Prostate gland (tissue), 2 donors: Measurements from ENCODE around the gene CHKA. TPM values are rescaled to one million over a fixed set of nuclear protein-coding genes. Genes with fewer than 3 reads are reported as not detected.

ENCODE experiments used
- DNase-seq: peaks from one replicate; pipeline ENCODE4 v3.0.0-alpha.2; 2019; ENCODE audit warnings: low spot score
- H3K27ac ChIP-seq, 2 donors: fragments of 200-600 bp; sonication (generic); 2 replicates each; pipeline ENCODE4 v1.5.1; 2017 to 2019
- H3K27me3 ChIP-seq: fragments of 200-600 bp; sonication (generic); replicated peaks from 2 replicates; pipeline ENCODE4 v1.5.1; 2019; ENCODE audit not compliant: insufficient read depth
- H3K36me3 ChIP-seq, 2 donors: fragments of 200-600 bp; sonication (generic); 1 replicate in 1 of 2; 2 replicates in 1 of 2; pipeline versions ENCODE4 v1.5.1 to v1.8.1; 2017 to 2019
- H3K4me1 ChIP-seq: fragments of 200-600 bp; sonication (generic); replicated peaks from 2 replicates; pipeline ENCODE4 v1.5.1; 2019
- H3K4me3 ChIP-seq, 2 donors: fragments of 200-600 bp; sonication (generic); 2 replicates each; pipeline ENCODE4 v1.5.1; 2017 to 2019
- H3K9me3 ChIP-seq: fragments of 200-600 bp; sonication (generic); 2 replicates; pipeline ENCODE4 v1.5.1; 2017
- POLR2A ChIP-seq: fragments of 450-650 bp; IDR thresholded peaks from one replicate; pipeline ENCODE4 v1.6.1; 2016; ENCODE audit warnings: antibody characterized with exemption, mild to moderate bottlenecking
- POLR2AphosphoS5 ChIP-seq: sonication (generic); formaldehyde crosslinking; IDR thresholded peaks from one replicate; pipeline ENCODE4 v1.6.1; 2017; ENCODE audit warnings: antibody characterized with exemption
- WGBS: methylation state at CpG from one replicate; pipeline ENCODE4 v1.1.5; 2018; 5-methylcytosine and 5-hydroxymethylcytosine counted together
- intact Hi-C: fragments of 100-400 bp; cut with DNase I; formaldehyde crosslinking; loops from one replicate; pipeline ENCODE4 v1.14.2; 2022
- total RNA-seq, 2 donors: library from RNA; depleted of rRNA; stranded (reverse); fragments of >200 nt; gene quantifications; one replicate each; pipeline ENCODE4 v1.1.0, GENCODE V29; 2016
- TF ChIP-seq, protein P1 (sequence below), 4 experiments: fragments of 200-600 bp in 2 of 4; fragments of 450-650 bp in 2 of 4; sonication (generic) in 2 of 4; IDR thresholded peaks; 1 replicate in 3 of 4; 2 replicates in 1 of 4; pipeline ENCODE4 v1.5.1; 2016 to 2019; ENCODE audit warnings: antibody characterized with exemption in 4 of 4, mild to moderate bottlenecking in 2 of 4, moderate library complexity in 2 of 4

Gene CHKA
- total RNA-seq, 2 donors from 2014 or later = 88.6 to 93.4 TPM

DNA sequence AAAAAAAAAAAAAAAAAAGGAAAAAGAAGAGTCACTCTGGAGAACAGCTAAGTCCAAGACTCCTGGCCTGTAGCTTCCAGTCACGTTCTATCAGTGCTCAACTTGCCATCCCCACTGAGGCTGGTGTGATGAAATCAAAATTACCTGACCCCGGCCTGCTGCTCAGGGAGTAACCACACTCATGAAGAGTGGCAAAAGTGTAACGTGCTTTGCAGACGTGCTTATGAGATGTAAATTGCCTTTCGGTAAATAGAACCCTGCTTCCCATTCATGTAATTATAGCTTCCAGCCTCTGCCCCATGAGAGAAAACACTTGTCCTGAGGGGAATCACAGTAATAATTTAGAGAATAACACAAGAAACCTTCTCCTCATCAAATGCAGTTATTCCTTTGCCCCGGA, 28.2 kb upstream of the CHKA start:
- intact Hi-C loops = no loop called here
- Histone ChIP-seq H3K4me1 (peaks cover 4% of the 10 kb centered on the region), H3K9me3 (no peaks in the 10 kb centered on the region), H3K36me3 (no peaks in the 10 kb centered on the region), H3K27me3 (no peaks in the 10 kb centered on the region), H3K27ac (no peak overlapping the region), H3K4me3 (no peak overlapping the region)
- no peak for TF ChIP-seq POLR2AphosphoS5
- TF ChIP-seq, protein P1, sequence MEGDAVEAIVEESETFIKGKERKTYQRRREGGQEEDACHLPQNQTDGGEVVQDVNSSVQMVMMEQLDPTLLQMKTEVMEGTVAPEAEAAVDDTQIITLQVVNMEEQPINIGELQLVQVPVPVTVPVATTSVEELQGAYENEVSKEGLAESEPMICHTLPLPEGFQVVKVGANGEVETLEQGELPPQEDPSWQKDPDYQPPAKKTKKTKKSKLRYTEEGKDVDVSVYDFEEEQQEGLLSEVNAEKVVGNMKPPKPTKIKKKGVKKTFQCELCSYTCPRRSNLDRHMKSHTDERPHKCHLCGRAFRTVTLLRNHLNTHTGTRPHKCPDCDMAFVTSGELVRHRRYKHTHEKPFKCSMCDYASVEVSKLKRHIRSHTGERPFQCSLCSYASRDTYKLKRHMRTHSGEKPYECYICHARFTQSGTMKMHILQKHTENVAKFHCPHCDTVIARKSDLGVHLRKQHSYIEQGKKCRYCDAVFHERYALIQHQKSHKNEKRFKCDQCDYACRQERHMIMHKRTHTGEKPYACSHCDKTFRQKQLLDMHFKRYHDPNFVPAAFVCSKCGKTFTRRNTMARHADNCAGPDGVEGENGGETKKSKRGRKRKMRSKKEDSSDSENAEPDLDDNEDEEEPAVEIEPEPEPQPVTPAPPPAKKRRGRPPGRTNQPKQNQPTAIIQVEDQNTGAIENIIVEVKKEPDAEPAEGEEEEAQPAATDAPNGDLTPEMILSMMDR (IDR thresholded peaks at IDR 0.05) = no peak
- DNase-seq = no peak
- WGBS = 92% methylated on average over 6 of the region's 6 CpGs

DNA sequence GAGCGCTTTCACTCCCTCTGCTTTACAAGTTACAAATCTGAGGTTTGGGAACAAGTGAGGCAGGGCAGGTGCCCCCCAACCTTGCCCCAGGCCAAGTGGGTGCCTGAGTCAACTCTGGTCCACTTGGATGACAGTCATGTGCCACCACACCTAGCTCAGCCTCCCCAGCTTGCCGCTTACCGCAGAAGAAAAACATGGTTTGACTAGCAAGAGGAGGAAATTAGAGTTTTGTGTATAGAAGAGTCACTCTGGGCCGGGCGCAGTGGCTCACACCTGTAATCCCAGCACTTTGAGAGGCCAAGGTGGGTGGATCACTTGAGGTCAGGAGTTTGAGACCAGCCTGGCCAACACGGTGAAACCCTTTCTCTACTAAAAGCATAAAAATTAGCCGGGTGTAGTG, 27.7 kb upstream of the CHKA start:
- Histone ChIP-seq H3K36me3 (no peaks in the 10 kb centered on the region), H3K27me3 (no peaks in the 10 kb centered on the region), H3K4me3 (no peak overlapping the region), H3K4me1 (peaks cover 4% of the 10 kb centered on the region), H3K9me3 (no peaks in the 10 kb centered on the region), H3K27ac (no peak overlapping the region)
- no peak for TF ChIP-seq POLR2AphosphoS5
- TF ChIP-seq, protein P1 (IDR thresholded peaks at IDR 0.05) = no peak
- TF ChIP-seq POLR2A = no peak
- DNase-seq = no peak
- WGBS = 94% methylated on average over 7 of the region's 7 CpGs
- intact Hi-C loops = no loop called here

DNA sequence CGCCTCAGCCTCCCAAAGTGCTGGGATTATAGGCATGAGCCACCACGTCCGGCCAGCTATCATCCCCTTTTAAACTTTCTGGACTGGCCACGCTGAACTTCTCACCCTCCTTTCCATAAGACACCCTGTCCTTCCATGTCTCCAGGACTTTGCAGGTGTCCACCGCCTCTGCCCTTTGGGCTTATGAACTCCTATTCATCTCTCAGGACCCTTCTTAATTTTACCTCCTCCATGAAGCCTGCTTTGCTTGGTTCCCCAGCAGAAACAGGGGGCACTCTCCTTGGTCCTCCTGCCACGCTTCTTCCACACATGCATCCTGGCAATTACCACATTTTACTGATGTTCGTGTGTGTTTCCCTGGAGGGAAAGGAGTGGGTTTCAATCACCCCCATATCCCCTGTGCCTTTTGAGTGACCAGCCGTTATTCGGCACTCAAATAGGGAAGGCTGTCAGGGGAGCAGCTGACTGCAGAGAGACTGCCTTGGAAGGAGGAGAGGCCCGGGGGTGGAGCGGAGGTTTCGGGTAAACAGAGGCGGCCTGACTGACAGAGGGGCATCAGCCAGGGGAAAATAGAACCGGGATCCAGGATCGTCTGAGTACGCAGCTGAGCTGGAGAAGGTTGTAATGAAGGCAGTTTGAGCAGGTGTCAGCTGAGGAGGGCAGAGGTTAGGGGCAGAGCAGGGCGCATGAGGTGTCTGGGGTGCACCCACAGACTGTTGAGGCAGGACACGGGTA, 27.1 kb upstream of the CHKA start:
- H3K4me1 ChIP-seq = peaks cover 4% of the 10 kb centered on the region
- H3K27me3 ChIP-seq = no peaks in the 10 kb centered on the region
- TF ChIP-seq, protein P1 (IDR thresholded peaks at IDR 0.05) = no peak
- no peak for TF ChIP-seq POLR2AphosphoS5
- no peak for TF ChIP-seq POLR2A
- H3K36me3 ChIP-seq = no peaks in the 10 kb centered on the region
- H3K4me3 ChIP-seq = no peak overlapping the region
- no peak overlapping the region for H3K27ac ChIP-seq
- no peak for DNase-seq
- intact Hi-C loops = no loop called here
- H3K9me3 ChIP-seq = no peaks in the 10 kb centered on the region
- 88% methylated on average over 18 of the region's 18 CpGs for WGBS

DNA sequence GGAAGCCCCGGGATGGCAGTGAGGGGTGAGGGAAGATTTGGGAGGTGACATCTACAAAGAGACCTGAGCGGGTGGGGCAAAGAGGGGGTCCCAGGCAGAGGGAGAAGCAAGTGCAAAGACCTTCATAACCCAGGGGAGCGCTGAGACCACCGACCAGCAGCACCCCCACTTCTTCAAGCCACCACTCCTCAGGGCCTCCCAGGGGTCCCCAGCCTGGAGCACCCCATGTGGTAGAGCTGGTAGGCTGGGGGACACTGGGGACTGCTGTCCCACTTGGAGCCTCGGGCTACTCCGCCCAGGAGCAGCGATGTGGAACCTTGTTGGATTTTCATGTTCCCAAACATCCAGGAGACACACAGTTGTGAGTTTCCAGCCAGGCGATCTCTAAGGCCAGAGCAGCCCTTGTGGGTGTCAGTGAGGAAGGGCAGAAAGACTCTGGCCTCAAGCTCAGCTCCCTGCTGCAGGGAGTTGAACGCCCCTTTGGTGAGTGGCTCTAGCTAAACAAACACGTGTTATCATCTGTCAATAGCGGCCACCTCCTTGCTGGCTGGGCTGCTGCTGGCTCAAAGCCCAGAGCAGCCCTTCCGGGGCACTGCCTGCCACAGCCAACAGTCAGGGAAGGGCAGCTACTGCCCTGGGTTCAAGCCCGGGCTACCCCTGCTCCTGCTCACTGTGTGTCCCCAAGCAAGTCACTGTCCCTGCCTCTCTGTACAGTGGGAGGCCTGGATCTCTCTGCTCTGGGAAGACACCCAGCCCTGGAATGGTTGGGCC, 25.7 kb upstream of the CHKA start:
- H3K27me3 ChIP-seq = no peaks in the 10 kb centered on the region
- WGBS = 29% methylated on average over 11 of the region's 13 CpGs
- peak; percentile 60 for DNase-seq
- H3K4me1 ChIP-seq = peaks cover 10% of the 10 kb centered on the region
- no peaks in the 10 kb centered on the region for H3K36me3 ChIP-seq
- intact Hi-C loops = no loop called here
- no peaks in the 10 kb centered on the region for H3K9me3 ChIP-seq
- no peak overlapping the region for H3K4me3 ChIP-seq
- TF ChIP-seq POLR2A = peak; percentile 41
- TF ChIP-seq POLR2AphosphoS5 = peak; percentile 79
- TF ChIP-seq, protein P1 (IDR thresholded peaks at IDR 0.05) = no peak
- peak overlapping the region; percentile 86 to 87 for H3K27ac ChIP-seq
